Measurements from ENCODE around the gene GRIA1.

The GRIA1 gene

DNA sequence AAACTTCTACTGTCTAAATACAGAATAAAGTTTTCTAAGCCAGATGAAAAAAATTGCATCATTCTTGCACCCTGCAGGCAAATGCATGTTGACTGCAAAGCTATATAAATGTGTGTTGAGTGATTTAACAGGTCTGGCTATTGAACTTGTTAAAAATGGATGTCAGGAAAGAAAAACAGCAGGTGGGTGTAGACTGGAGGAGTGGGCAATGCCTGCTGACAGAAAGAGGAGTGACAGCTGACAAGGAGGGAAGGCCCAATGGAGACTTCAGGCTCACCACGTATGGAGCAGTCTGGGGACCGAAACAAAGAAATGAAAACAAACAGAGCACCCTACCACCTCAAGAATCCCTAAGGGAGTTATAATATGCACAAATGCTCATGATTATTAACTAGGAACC is 127.8 kb downstream of the GRIA1 start:
- no peak for DNase-seq

DNA sequence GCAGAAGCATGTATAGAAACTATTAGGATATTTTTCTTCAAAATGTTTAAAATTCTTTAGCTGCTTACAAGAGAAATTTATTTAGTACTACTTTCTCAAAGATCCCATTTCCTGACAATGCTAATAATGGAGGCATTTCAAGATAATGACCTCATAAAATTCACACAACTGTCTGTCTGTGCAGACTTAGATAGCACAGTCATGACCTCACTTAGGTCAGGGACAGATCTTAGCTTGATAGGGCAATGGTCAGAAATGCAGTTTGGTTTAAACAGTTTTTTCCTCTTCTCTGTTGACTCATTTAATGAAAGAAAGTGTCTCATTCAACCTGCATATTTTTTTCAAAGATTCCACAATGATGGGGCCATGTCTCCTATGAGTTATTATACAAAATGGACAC is 128.4 kb downstream of the GRIA1 start:
- DNase-seq, result no peak

GRCh38 chr5:153619771-153620170 is 129.3 kb downstream of the GRIA1 start:
- DNase-seq, result no peak

DNA sequence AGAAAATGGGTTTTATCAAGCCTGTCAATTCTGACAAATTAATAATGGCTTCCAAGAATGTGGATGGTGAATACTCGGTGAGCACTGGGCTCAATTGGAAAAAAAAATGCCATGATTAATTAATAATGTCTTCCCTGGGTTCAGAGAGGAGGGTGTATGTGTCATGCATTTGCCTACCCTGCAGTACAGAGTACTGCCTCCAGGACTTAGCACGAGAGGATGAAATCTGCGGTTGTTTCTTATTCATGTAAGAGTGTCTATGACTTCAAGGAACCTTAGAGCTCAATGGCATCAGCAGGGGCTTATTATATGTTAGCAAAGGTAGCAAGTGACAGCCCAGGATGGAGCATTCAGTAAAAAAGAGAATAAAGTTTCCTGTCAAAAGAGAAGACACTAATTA is 132.7 kb downstream of the GRIA1 start:
- DNase-seq, result no peak

DNA sequence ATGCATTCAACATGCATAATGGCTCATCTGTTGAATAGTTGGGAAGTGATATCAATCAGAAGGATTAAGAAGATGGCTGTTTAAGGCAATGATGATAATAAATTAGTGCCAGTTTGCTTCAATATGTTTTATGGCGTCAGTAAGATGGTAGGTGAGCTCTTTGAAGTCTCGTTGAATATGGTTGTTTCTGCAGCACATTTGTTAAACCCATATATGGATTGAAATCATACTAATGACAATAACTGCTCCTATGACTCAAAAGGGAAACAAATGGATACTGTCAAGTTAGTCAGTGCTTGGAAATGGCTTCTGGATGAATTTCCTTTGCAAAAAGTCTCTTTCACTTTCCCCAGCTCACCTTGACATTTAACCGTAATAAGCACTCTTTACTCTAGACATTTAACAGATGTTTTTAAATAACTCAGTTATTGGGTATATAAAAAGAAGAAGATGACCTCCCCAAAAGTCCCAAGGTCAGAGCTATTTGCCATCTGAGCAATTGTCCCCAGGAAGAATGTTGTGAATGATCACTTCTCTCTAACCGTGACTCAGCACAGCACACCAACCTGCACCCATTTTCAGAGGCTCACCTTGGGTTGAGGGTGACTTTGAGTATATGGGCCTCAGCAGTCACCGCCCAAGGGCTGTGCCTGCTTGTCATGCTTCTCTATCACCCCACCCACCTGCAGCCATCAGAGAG is 133.4 kb downstream of the GRIA1 start:
- DNase-seq, result no peak

DNA sequence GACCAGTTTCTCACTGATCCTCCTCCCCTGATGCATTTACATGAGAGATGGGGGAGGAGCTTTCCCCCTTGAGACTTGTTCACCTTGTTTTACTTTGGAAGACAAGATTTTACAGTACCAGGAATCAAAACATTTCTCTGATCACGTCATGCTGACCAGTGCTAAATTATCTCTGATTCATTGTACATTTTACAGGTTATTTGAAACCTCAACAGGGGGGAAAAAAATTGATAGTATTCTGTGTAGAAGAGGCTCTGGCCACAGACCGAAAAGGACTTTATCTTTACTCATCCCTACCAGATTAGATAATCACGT is 133.9 kb downstream of the GRIA1 start:
- no peak for DNase-seq

DNA sequence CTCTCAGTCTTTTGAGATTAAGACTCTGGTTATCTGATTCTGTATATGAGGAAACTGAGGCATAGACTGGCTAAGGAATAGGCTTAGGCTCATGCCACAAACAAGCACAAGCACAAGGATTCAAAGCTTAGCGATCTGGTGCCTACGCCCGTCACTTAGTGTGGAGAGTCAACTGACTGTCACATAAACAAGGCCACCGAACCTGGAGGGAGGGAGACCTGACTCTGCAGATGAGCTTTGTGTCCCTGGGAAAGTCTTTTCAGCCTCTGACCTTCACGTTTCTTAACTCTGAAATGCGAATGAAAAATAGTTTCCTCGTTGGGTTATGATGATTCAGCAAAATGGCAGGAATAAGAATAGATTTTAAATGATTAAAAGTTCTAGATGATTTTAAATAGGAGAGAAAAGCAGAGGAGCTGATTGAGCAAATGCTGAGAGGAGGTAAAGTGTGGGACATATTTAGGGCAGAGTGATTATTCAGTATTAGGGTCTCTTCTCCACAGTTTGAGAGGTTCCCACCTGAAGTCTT is 135.4 kb downstream of the GRIA1 start:
- DNase-seq, result no peak

GRCh38 chr5:153626836-153627235 is 136.4 kb downstream of the GRIA1 start:
- DNase-seq, result no peak

- no peak for DNase-seq
Observed at GRCh38 chr5:153629027-153629895, 138.8 kb downstream of the GRIA1 start.

DNA sequence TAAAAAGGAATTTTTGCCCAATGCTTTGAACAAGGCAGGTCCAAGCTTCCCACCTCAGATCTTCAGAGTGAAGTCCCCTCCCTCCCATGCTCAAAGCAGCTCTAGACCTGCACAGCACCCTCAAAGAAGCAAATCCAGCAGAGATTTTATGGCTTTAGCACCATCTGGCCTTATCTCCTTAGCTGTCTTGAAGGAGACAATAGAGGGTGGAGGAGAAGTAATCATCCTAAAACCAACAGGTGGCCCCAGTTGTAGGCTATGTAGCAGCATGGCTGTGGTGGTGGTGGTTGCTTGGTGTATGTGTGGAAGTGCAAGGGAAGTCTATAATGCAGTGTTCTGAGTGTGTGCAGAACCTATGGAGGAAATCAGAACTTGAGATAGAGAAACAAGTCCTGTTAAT is 140.1 kb downstream of the GRIA1 start:
- DNase-seq, result no peak

DNA sequence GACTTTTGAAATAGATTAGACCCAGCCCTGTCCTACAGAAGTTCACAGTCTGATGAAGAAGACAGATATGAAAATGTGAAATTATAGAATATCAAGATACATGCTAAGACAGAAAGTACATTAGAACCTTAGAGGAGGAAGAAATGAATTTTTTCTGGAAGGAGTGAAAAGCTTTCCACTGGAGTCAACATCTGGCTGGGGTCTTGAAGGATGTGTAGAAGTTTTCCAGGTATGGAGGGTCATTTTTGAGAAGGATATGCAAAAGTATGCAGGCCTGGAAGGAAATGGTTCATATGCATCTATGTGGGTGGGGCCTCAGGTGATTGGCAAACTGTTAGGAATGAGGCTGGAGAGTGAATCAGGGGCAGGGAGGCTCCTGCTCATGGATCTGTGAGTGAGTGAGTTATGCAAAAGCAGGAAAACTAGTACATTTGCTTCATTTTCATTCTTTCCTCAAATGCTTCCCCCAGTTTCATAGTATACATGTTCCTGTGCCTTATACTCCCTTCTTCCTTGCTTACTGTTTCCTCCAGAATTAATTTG is 142.3 kb downstream of the GRIA1 start:
- DNase-seq, result no peak

- no peak for DNase-seq
Observed at GRCh38 chr5:153636670-153637451, 146.4 kb downstream of the GRIA1 start.

DNA sequence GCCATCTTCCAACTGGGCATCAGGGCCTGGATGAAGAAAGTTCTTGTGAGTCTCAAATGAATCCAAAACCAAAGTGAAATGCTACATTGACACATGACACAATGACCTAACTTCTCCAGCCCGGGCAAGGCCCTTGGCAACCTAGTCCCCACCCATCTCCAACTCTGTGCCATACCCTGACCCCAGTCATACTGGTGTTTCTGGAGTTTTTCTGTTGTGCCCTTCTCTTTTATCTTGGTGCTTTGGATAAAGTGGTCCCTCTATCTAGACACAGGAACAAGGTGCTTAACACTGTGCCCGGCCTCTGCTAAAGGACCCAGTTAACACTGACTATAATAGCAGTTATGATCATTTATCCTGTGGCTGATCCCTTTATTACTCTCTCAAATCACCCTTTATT is 149.8 kb downstream of the GRIA1 start:
- DNase-seq, result no peak

DNA sequence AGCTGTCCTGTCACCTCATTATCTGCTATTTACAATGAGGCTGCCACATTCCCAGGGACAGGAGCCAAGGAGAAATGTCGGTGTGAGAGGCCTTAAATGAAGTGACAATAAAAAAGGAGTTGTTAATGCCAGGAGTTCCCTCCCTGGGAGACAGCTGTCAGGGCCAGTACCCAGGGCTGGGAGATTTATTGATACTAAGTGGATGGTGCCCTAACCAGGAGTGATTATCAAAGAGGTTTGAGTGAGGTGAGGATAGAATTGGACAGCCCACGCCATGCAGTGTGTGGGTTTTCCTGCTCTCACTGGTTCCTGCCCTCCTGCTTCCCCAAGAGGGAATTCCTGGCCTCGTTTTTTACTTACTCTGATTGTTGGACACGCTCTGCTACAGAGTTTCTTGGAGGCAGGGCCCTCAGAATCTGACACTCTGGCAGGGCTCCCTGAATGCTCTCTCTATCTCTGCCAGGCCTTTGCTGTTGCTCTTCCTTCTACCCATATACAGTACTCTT is 150.8 kb downstream of the GRIA1 start:
- no peak for DNase-seq

DNA sequence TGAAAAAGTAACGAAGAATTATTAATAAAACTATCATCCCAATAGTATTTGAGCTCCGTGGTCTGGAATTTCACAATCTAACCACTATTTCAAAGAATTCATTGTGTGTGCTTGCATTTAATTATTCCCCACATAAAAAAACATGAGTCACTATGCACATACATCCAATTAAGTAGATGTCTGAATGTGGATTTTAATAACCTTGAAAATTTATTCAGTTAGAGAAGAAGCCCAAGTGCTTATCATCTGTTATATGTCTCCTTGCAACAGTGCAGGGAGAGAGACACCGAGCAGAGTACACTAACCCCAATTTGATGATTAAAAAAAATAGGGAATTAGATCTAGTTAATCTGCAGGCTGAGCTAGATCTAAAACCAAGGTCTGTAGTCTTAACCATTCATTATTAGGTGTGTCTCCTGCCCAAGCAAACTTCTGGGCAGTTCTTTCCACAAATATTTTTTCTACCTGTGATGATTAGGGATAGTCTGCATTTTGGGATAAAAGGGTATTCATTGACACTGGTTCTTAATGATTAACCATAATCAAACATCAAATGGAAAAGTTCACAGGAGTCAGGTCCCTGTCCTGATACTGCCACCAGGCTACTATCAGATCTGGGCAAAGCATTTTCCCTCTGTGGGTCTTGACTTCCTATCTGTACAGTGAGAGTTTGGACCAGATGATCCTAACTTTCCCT is 164.2 kb downstream of the GRIA1 start:
- no peak for DNase-seq

DNA sequence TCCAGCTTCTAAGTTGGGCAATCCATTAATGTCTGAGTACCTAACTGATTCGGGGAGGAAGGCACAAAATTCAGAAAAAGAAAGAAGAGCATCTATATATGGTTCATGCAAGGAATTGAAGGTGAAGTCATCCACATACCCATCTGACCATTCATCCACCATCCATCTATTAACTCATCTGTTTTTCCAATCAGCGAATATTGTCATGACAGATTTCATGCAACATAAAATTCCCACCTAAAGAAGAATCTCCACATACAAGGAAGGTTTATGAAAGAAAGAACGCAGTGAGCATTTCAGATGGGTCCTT is 164.7 kb downstream of the GRIA1 start:
- no peak for DNase-seq

- no peak for DNase-seq
Observed at GRCh38 chr5:153658149-153658548, 167.7 kb downstream of the GRIA1 start.

DNA sequence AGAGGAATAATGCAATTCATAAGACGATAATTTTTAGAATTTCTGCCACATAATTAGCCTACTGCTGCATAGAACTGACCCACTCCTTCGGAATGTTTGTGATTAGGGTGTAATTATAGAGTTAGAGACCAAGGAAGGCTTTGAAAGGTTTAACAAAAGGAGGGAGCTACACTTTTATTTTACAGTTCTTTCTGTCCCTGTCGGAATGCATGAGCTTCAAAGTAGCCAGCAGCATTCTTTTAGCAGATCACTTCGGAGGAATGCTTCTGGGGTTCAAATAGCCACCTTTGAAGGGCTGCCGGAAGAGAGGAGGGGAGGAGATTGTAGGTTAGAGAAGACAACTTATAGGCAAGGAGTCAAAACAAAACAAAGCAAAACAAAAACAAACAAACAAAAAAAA is 168.1 kb downstream of the GRIA1 start:
- no peak for DNase-seq

DNA sequence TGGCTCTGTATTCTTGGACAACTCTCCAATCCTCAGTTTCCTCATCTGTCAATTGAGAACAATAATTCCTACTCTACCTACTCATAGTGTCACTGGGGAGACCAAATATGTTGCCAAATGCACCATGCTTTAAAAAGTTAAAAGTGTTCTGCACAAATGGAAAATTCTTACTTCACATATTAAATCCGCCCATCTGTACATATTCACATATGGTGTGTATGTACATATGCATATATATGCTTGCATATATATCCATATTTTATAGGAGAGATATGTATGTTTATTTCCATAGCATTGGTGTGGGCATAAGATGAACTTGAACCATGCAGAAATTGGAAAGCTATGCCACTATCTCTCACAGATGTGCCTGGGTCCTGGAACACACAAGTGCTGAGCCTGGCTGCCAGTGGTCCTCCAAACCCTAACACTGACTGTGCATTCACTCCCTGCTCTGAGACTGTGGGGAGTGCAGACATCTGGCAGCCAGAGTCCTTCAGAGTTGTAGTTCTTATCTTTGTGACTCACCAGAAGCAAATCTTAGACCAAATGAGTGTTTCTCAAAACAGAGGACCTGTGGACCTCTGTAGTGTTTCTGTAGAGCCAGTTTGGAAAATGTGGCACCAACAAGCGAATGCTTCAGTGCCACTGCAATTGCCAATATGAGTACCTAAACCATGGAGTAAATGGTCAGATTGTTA is 168.7 kb downstream of the GRIA1 start:
- no peak for DNase-seq

- no peak for DNase-seq
Observed at GRCh38 chr5:153660919-153661318, 170.4 kb downstream of the GRIA1 start.

- DNase-seq, result no peak
Observed at GRCh38 chr5:153661897-153662296, 171.4 kb downstream of the GRIA1 start.

DNA sequence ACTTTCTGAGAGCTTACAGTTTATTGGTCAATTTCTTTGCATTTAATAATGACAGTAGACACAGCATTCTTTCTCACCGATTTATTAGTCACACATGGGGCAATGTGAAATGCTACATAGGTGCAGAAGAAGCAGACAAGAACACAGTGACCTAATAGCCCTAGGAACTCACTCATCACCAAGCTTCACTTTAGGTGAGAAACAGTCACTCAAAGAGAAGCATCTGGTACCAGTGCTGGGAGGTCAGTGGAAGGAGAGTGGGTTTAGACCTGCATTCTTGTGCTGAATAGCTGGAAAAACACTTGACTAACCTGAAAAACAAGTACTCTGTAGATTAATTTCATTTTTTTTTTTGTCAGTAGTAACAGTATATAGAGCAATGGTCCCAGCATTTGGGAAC is 179.6 kb downstream of the GRIA1 start:
- no peak for DNase-seq
